ENCODE data around the gene HOXB9. TPM values are rescaled to one million over a fixed set of nuclear protein-coding genes. Genes with fewer than 3 reads are reported as not detected.

Gene HOXB9
- total RNA-seq, 4 donors from 2014 or later = 0.43 to 1.0 TPM; not detected in 2

DNA sequence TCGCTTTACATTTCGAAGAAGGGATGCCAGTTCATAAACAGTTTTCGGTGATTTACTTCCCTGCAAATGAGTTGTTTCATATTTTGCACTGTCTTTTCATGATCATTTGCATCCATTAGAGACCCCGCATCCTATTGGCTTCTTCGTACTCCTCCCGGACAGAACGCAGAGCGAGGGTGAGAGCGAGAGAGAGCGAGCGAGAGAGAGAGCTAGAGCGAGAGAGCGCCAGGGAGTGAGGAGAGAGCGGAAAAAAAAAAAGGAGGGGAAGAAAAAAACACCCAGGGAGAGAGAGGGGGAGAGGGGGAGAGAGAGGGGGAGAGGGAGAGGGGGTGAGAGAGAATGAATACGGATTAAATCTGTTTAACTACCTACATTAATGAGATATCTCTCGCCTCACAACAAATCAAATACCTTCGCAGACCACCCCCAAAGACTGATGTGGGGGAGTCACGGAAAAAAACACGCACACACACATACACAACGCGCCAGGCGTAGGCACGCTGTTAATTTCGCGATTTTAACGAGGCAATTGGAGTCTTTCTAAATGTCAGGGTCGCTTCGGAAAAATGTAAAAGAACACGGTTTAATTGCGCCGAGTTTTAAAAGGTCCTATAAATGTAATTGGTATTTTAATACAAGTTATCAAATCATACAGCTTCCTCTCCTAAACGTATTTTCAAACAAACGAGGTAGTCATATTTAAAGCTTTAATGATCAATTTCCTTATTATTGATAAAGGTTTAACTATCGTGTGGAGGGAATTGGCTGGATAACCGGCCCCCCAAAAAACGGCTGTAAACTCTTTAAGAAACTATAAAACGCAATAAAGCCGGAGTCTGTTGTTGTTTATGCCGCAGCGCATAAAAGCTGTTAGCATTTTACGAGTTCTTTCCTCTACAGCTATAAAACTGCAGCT is 10.9 kb downstream of the HOXB9 start, which contains the start of gene HOXB8:
Gene HOXB8 (minus strand): TSS at position 246 of the 916 bp plus-strand sequence. CDS start 588 bp downstream, outside the sequence.
- H3K4me1 ChIP-seq = peaks cover 0 to 13% of the 10 kb centered on the region in 2 donors
- H3K36me3 ChIP-seq = no peaks in the 10 kb centered on the region
- no peak within 1 kb of the TSS for H3K4me3 ChIP-seq
- no peak for TF ChIP-seq POLR2A (IDR thresholded peaks at IDR 0.05)
- TF ChIP-seq CTCF (IDR thresholded peaks at IDR 0.05) = no peak
- peak within 1 kb of the TSS in 1 of 2 donors; percentile 75 for H3K27ac ChIP-seq
- no peak for DNase-seq
- intact Hi-C loops (cut with DNase I; ENCODE audit: low total_unique reads) = no loop called here
- peaks cover 53 to 84% of the 10 kb centered on the region in 2 donors for H3K27me3 ChIP-seq
- H3K9me3 ChIP-seq = no peaks in the 10 kb centered on the region

DNA sequence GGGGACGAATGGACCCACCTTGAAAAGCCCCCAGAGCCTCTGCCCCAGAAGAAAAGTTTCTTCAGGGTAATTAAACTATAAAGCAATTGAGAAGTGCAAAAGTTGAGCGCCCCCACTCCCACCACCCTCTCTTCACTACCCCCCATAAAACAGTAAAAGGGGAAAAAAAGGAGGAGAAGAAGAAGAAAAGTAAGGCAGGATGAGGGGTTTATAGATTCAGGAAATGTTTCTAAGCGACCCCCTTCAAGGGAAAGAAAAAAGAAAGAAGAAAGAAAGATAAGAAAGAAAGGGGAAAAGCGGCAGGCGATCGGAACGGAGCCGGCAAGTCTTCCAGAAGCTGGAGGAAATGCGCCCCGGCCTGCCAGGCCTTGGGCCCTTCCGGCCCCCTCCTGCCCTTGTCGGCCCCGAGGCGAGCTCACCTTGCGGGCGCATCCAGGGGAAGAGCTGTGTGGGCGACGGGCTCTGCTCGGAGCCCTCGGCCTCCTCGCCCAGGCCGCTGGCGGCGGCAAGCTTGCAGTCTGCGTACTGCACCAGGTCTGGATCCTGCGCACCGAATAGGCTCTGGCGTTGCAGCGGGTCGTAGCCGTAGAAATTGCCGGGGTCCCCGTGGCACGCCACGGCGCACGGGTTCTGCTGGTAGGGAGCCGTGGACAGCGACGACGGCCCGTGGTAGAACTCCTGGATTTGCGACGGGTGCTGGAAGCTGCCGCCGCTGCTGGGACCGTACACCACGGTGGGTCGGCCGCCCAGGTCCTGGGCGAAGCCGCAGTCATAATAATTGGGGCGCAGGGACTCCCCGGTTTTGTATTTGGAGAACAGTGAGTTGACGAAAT is 12.1 kb downstream of the HOXB9 start:
- Histone ChIP-seq H3K27ac (peak overlapping the region in 1 of 2 donors; percentile 75), H3K4me1 (peaks cover 0 to 16% of the 10 kb centered on the region in 2 donors)
- intact Hi-C loops (cut with DNase I; ENCODE audit: low total_unique reads) = no loop called here

DNA sequence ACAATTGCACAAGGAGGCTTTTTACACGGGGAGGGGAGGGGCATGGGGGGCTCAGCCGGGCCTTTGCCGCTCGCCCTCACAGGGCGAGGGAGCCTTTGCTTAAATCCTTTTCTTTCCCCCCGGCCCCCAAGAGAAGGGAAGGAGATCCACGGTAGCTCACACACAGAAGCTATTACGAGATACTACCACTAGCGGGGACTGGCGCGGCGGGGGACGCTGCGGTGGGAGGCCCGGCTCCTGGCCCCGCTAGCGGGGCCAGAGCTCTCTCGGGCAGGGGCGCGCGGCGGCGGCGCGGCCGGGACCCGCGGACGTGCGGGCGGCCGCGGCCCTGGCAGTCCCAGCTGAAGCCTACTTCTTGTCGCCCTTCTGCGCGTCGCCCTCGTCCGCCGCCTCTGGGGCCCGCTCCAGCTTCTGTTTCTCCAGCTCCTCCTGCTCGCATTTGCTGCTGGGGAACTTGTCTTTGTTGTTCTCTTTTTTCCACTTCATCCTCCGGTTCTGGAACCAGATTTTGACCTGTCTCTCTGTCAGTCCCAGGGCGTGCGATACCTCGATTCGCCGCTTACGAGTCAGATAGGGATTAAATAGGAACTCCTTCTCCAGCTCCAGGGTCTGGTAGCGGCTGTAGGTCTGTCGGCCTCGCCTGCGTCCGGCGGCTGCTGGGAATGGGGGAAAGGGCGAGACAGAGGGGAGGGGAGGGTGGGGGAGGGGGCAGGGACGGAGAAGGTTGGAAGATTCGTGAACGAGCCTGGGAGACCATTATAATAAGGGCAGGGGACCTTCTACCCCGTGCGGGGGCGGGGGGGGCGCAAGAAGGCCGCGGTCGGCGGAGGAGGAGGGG is 13.1 kb downstream of the HOXB9 start:
- Histone ChIP-seq H3K27me3 (peaks cover 43 to 88% of the 10 kb centered on the region in 2 donors), H3K36me3 (no peaks in the 10 kb centered on the region), H3K4me3 (peak overlapping the region in 1 of 2 donors; percentile 12), H3K27ac (peak overlapping the region; percentile 25 to 75), H3K9me3 (no peaks in the 10 kb centered on the region), H3K4me1 (peaks cover 0 to 16% of the 10 kb centered on the region in 2 donors)
- TF ChIP-seq CTCF (IDR thresholded peaks at IDR 0.05) (peak in 2 of 4 experiments; percentile 27 to 33), POLR2A (IDR thresholded peaks at IDR 0.05) (no peak)
- no peak for DNase-seq
- intact Hi-C loops (cut with DNase I; ENCODE audit: low total_unique reads) = no loop called here

More for the DNA sequence above, 12.1 kb downstream of the HOXB9 start:
- H3K36me3 ChIP-seq = no peaks in the 10 kb centered on the region
- no peak for DNase-seq
- H3K27me3 ChIP-seq = peaks cover 53 to 87% of the 10 kb centered on the region in 2 donors
- TF ChIP-seq CTCF (IDR thresholded peaks at IDR 0.05) (no peak), POLR2A (IDR thresholded peaks at IDR 0.05) (no peak)
- no peaks in the 10 kb centered on the region for H3K9me3 ChIP-seq
- no peak overlapping the region for H3K4me3 ChIP-seq

DNA sequence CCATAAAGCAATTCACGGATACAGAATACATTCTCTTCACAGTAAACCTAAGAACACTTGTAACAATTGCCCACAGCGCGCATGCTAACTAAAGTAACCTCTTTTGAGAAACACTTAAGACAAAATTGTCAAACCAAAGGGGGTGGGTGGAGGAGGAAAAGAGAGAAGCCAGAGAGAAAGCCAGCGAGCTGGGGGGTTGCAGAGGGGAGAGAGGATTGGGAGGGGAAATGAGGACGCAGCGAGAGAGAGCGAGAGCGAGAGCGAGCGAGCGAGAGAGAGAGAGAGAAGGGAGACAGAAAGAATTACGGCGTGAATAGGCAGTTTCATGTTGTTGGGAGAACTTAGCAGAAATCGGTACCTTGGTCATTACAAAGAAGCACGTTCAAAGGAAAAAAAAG is 13.7 kb downstream of the HOXB9 start:
- no peak for DNase-seq
- intact Hi-C loops (cut with DNase I; ENCODE audit: low total_unique reads) = no loop called here
- no peaks in the 10 kb centered on the region for H3K36me3 ChIP-seq
- peak overlapping the region in 1 of 2 donors; percentile 12 for H3K4me3 ChIP-seq
- TF ChIP-seq CTCF (IDR thresholded peaks at IDR 0.05) = no peak
- TF ChIP-seq POLR2A (IDR thresholded peaks at IDR 0.05) = no peak
- no peaks in the 10 kb centered on the region for H3K9me3 ChIP-seq
- peaks cover 0 to 16% of the 10 kb centered on the region in 2 donors for H3K4me1 ChIP-seq
- peaks cover 39 to 85% of the 10 kb centered on the region in 2 donors for H3K27me3 ChIP-seq
- H3K27ac ChIP-seq = peak overlapping the region in 1 of 2 donors; percentile 75
